ENCODE measurements around the gene CBX5. TPM values are rescaled to one million over a fixed set of nuclear protein-coding genes. Genes with fewer than 3 reads are reported as not detected.

Gene CBX5
- polyA plus RNA-seq, 1 experiment, result 14.3 TPM

GRCh38 chr12:54204316-54204715 is 75.6 kb downstream of the CBX5 start:
- CTCF ChIA-PET, result interaction anchor here (1.2 to 7.7 kb wide), 5 partner anchors 11 to 218 kb away, joined by 3 to 213 read pairs (median 39); partner anchors contain the start of genes HOXC10, HOXC8 and HOXC9
- no peak for TF ChIP-seq CTCF (IDR thresholded peaks at IDR 0.05; ENCODE audit: insufficient read depth, low read depth, low read length)
- no peak for DNase-seq (ENCODE audit: low read depth)
- Histone ChIP-seq H3K36me3 (ENCODE audit: control insufficient read depth, insufficient read depth, low read length) (no peaks in the 10 kb centered on the region), H3K4me3 (ENCODE audit: low read depth, low read length) (no peak overlapping the region), H3K27me3 (ENCODE audit: control insufficient read depth, insufficient read depth, low read length) (peaks cover 13% of the 10 kb centered on the region)
- POLR2A ChIA-PET, result no interaction called here

DNA sequence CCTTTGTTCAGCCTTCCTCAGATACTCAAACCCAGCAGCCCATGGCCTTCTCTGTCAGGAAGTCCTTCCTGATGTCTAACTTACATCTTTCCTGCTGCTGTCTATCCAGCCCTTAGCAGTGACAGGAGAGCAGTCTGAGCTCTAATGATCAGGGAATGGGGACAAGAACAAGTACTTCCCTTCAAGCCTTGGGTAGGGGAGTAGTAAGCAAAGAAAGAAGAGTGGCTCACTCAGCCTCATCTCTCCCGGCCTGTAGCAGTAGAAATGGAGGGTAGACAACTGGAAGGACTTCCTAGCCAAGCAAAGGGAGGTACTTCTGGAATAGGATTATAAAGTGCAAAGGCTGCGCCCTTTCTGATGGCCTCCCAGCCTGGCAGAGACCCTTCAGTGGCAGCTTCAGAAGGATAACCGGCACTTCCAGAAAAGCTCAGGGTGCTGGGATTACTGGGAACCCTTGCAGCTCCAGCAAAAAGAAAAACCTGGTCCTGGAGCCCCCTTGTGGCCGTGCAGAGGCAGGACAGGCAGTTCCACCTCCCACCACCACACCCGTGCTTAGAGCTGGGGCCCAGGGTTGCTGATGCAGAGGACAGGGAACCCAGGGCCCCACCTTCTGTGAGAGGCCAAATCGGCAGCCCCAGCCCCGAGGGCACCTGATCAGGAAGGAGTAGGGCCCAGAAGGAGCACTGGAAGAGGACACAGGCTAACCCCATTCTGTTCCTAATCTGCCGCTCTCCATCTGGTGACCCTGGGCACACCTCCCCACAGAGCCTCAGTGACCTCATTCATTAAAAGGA is 78.7 kb downstream of the CBX5 start:
- H3K36me3 ChIP-seq (ENCODE audit: control insufficient read depth, insufficient read depth, low read length), result no peaks in the 10 kb centered on the region
- POLR2A ChIA-PET, result interaction anchor here (0.6 kb wide), 1 partner anchor 505 kb away, joined by 4 read pairs; no protein-coding TSS in a partner anchor
- peaks cover 10% of the 10 kb centered on the region for H3K27me3 ChIP-seq (ENCODE audit: control insufficient read depth, insufficient read depth, low read length)
- no peak overlapping the region for H3K4me3 ChIP-seq (ENCODE audit: low read depth, low read length)
- peak; percentile 96 for TF ChIP-seq CTCF (IDR thresholded peaks at IDR 0.05; ENCODE audit: insufficient read depth, low read depth, low read length)
- no peak for DNase-seq (ENCODE audit: low read depth)
- CTCF ChIA-PET, result interaction anchor here (0.6 to 5.9 kb wide), 40 partner anchors 9 to 525 kb away, joined by 3 to 200 read pairs (median 5); partner anchors contain the start of genes ATP5MC2, HOXC10, HOXC5 and HOXC6

GRCh38 chr12:54200412-54200811 is 79.5 kb downstream of the CBX5 start:
- peaks cover 2% of the 10 kb centered on the region for H3K27me3 ChIP-seq (ENCODE audit: control insufficient read depth, insufficient read depth, low read length)
- no peak overlapping the region for H3K4me3 ChIP-seq (ENCODE audit: low read depth, low read length)
- no peak for DNase-seq (ENCODE audit: low read depth)
- no peak for TF ChIP-seq CTCF (IDR thresholded peaks at IDR 0.05; ENCODE audit: insufficient read depth, low read depth, low read length)
- H3K36me3 ChIP-seq (ENCODE audit: control insufficient read depth, insufficient read depth, low read length), result no peaks in the 10 kb centered on the region
- POLR2A ChIA-PET, result no interaction called here
- CTCF ChIA-PET, result interaction anchor here (1.1 to 6.2 kb wide), 17 partner anchors 7 to 432 kb away, joined by 3 to 200 read pairs (median 10); partner anchors contain the start of genes HOXC10, HOXC5, HOXC6 and HOXC8

DNA sequence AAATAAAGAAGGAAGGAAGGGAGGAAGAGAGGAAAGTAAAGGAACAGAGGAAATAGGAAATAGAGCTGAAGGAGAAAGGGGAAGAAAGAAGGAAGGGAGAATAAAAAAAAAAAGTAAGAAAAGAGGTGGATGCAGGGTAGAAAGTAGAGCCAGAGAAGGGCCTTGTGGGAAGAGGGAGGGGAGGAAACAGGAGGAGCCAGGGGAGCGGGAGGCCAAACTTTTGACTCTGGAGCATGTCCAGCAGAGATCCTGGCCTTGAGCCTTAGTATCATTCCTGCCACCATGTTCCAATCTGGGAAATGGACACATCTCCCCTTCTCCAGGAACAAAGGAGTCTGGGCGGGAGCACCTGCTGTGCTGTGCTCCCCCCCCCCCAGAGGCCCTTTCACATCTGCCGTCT is 80.0 kb downstream of the CBX5 start:
- POLR2A ChIA-PET, result no interaction called here
- CTCF ChIA-PET, result interaction anchor here (1.4 to 6.2 kb wide), 8 partner anchors 8 to 219 kb away, joined by 5 to 200 read pairs (median 24); partner anchors contain the start of genes HOXC10, HOXC5, HOXC6 and HOXC8
- H3K27me3 ChIP-seq (ENCODE audit: control insufficient read depth, insufficient read depth, low read length), result peaks cover under 1% of the 10 kb centered on the region
- no peak overlapping the region for H3K4me3 ChIP-seq (ENCODE audit: low read depth, low read length)
- no peaks in the 10 kb centered on the region for H3K36me3 ChIP-seq (ENCODE audit: control insufficient read depth, insufficient read depth, low read length)
- no peak for TF ChIP-seq CTCF (IDR thresholded peaks at IDR 0.05; ENCODE audit: insufficient read depth, low read depth, low read length)
- no peak for DNase-seq (ENCODE audit: low read depth)

- Histone ChIP-seq H3K36me3 (ENCODE audit: control insufficient read depth, insufficient read depth, low read length) (no peaks in the 10 kb centered on the region), H3K4me3 (ENCODE audit: low read depth, low read length) (no peak overlapping the region), H3K27me3 (ENCODE audit: control insufficient read depth, insufficient read depth, low read length) (peaks cover 2% of the 10 kb centered on the region)
- DNase-seq (ENCODE audit: low read depth), result no peak
- TF ChIP-seq CTCF (IDR thresholded peaks at IDR 0.05; ENCODE audit: insufficient read depth, low read depth, low read length), result no peak
- ChIA-PET POLR2A (no interaction called here), CTCF (interaction anchor here (0.8 to 6.2 kb wide), 6 partner anchors 9 to 214 kb away, joined by 3 to 200 read pairs (median 26); partner anchors contain the start of genes HOXC10, HOXC5, HOXC6 and HOXC8)
Observed at GRCh38 chr12:54199034-54199433, 80.9 kb downstream of the CBX5 start.

Data from BJ (cell line).